ENCODE results near the gene GPR84. TPM values are rescaled to one million over a fixed set of nuclear protein-coding genes. Genes with fewer than 3 reads are reported as not detected.

Gene GPR84
- total and polyA plus RNA-seq, 9 of the 15 experiments (the other 6 are each of a cell fraction or from before 2014, with no cell fraction given) = 0.07 to 0.18 (median 0.11) TPM; not detected in 5

DNA sequence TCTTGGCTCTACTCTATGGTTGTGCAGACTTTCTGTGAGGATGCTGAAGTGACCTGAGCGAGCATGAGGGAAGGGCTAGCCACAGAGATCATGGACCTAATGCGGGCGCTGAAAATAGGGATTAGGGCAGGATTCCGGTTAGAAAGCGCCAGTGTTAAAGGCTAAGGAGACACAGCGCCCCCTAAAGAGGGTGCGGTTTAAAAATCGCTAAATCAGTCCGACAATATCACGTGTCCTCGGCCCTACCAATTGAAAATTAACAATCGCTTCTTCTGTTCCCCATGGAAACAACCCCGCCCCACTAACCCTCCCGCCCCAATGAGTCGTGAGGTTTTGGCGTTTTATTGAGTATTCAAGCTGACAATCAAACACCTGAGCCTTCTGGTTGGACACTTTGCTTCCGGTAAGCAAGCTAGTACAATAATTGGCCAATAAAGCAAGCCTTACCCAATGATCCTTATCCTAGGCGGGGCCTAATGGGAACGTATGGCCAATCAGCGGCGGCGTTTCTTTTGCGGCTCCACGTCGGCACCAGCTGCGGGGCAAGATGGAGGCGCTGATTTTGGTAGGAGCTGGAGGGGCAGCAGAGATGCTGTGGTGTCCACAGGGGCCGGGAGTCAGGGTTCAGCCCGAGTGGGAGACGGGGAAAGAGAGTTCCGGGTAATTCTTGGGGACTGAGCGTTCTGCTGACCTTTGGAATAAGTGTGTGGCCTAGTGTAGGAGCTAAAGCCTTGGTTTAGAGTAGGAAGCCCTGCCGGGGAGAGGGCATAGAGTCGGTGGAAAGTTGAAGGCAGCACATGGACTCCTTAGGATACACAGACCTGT is 39.5 kb downstream of the GPR84 start, which contains the start of gene COPZ1 (continued):
- TF ChIP-seq, protein P1, sequence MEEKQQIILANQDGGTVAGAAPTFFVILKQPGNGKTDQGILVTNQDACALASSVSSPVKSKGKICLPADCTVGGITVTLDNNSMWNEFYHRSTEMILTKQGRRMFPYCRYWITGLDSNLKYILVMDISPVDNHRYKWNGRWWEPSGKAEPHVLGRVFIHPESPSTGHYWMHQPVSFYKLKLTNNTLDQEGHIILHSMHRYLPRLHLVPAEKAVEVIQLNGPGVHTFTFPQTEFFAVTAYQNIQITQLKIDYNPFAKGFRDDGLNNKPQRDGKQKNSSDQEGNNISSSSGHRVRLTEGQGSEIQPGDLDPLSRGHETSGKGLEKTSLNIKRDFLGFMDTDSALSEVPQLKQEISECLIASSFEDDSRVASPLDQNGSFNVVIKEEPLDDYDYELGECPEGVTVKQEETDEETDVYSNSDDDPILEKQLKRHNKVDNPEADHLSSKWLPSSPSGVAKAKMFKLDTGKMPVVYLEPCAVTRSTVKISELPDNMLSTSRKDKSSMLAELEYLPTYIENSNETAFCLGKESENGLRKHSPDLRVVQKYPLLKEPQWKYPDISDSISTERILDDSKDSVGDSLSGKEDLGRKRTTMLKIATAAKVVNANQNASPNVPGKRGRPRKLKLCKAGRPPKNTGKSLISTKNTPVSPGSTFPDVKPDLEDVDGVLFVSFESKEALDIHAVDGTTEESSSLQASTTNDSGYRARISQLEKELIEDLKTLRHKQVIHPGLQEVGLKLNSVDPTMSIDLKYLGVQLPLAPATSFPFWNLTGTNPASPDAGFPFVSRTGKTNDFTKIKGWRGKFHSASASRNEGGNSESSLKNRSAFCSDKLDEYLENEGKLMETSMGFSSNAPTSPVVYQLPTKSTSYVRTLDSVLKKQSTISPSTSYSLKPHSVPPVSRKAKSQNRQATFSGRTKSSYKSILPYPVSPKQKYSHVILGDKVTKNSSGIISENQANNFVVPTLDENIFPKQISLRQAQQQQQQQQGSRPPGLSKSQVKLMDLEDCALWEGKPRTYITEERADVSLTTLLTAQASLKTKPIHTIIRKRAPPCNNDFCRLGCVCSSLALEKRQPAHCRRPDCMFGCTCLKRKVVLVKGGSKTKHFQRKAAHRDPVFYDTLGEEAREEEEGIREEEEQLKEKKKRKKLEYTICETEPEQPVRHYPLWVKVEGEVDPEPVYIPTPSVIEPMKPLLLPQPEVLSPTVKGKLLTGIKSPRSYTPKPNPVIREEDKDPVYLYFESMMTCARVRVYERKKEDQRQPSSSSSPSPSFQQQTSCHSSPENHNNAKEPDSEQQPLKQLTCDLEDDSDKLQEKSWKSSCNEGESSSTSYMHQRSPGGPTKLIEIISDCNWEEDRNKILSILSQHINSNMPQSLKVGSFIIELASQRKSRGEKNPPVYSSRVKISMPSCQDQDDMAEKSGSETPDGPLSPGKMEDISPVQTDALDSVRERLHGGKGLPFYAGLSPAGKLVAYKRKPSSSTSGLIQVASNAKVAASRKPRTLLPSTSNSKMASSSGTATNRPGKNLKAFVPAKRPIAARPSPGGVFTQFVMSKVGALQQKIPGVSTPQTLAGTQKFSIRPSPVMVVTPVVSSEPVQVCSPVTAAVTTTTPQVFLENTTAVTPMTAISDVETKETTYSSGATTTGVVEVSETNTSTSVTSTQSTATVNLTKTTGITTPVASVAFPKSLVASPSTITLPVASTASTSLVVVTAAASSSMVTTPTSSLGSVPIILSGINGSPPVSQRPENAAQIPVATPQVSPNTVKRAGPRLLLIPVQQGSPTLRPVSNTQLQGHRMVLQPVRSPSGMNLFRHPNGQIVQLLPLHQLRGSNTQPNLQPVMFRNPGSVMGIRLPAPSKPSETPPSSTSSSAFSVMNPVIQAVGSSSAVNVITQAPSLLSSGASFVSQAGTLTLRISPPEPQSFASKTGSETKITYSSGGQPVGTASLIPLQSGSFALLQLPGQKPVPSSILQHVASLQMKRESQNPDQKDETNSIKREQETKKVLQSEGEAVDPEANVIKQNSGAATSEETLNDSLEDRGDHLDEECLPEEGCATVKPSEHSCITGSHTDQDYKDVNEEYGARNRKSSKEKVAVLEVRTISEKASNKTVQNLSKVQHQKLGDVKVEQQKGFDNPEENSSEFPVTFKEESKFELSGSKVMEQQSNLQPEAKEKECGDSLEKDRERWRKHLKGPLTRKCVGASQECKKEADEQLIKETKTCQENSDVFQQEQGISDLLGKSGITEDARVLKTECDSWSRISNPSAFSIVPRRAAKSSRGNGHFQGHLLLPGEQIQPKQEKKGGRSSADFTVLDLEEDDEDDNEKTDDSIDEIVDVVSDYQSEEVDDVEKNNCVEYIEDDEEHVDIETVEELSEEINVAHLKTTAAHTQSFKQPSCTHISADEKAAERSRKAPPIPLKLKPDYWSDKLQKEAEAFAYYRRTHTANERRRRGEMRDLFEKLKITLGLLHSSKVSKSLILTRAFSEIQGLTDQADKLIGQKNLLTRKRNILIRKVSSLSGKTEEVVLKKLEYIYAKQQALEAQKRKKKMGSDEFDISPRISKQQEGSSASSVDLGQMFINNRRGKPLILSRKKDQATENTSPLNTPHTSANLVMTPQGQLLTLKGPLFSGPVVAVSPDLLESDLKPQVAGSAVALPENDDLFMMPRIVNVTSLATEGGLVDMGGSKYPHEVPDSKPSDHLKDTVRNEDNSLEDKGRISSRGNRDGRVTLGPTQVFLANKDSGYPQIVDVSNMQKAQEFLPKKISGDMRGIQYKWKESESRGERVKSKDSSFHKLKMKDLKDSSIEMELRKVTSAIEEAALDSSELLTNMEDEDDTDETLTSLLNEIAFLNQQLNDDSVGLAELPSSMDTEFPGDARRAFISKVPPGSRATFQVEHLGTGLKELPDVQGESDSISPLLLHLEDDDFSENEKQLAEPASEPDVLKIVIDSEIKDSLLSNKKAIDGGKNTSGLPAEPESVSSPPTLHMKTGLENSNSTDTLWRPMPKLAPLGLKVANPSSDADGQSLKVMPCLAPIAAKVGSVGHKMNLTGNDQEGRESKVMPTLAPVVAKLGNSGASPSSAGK (IDR thresholded peaks at IDR 0.05) = no peak
- TF ChIP-seq, protein P2, sequence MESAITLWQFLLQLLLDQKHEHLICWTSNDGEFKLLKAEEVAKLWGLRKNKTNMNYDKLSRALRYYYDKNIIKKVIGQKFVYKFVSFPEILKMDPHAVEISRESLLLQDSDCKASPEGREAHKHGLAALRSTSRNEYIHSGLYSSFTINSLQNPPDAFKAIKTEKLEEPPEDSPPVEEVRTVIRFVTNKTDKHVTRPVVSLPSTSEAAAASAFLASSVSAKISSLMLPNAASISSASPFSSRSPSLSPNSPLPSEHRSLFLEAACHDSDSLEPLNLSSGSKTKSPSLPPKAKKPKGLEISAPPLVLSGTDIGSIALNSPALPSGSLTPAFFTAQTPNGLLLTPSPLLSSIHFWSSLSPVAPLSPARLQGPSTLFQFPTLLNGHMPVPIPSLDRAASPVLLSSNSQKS (CRISPR knock-in tag; IDR thresholded peaks at IDR 0.05) = no peak
- TF ChIP-seq MCM3 (IDR thresholded peaks at IDR 0.05) (no peak), SMARCA4 (IDR thresholded peaks at IDR 0.05) (peak; percentile 7), SIX5 (IDR thresholded peaks at IDR 0.05; ENCODE audit: borderline replicate concordance in 1 of 2, insufficient read depth in 1 of 2, low read depth in 1 of 2, low read length in 2 of 2) (no peak), KLF10 (CRISPR knock-in tag; IDR thresholded peaks at IDR 0.05) (no peak), POLR3G (IDR thresholded peaks at IDR 0.05; ENCODE audit: extremely low read depth, insufficient read length, insufficient replicate concordance) (no peak), TAF15 (IDR thresholded peaks at IDR 0.05; ENCODE audit: low read depth, low read length) (no peak), GTF2A2 (tag; IDR thresholded peaks at IDR 0.05) (peak; percentile 66), OTX1 (CRISPR knock-in tag; IDR thresholded peaks at IDR 0.05) (peak; percentile 93)
- TF ChIP-seq, protein P3, sequence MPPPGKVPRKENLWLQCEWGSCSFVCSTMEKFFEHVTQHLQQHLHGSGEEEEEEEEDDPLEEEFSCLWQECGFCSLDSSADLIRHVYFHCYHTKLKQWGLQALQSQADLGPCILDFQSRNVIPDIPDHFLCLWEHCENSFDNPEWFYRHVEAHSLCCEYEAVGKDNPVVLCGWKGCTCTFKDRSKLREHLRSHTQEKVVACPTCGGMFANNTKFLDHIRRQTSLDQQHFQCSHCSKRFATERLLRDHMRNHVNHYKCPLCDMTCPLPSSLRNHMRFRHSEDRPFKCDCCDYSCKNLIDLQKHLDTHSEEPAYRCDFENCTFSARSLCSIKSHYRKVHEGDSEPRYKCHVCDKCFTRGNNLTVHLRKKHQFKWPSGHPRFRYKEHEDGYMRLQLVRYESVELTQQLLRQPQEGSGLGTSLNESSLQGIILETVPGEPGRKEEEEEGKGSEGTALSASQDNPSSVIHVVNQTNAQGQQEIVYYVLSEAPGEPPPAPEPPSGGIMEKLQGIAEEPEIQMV (tag; conservative IDR thresholded peaks at IDR 0.05; ENCODE audit: low read depth) = no peak

Data from K562 (cell line).